Uterus (tissue), 2 donors: ENCODE measurements around the gene LDAH.

Experiments used
- CTCF ChIP-seq, 4 experiments: fragments of 200-600 bp in 2 of 4; fragments of 450-650 bp in 2 of 4; sonication (generic) in 2 of 4; IDR thresholded peaks; one replicate each; pipeline ENCODE4 v1.5.1; 2016 to 2019; ENCODE audit warnings: antibody characterized with exemption in 4 of 4, mild to moderate bottlenecking in 2 of 4, moderate library complexity in 1 of 4
- POLR2A ChIP-seq, 2 donors: fragments of 450-650 bp; IDR thresholded peaks; one replicate each; pipeline ENCODE4 v1.6.1; 2016; ENCODE audit warnings: antibody characterized with exemption in 2 of 2, mild to moderate bottlenecking in 1 of 2, moderate library complexity in 1 of 2

GRCh38 chr2:20664071-20664390, 158.9 kb downstream of the LDAH start:
- TF ChIP-seq CTCF (IDR thresholded peaks at IDR 0.05) (no peak), POLR2A (IDR thresholded peaks at IDR 0.05) (no peak)
